Left ventricle myocardium inferior (tissue), 1 donor: ENCODE data around the gene HLA-DMA. TPM values are rescaled to one million over a fixed set of nuclear protein-coding genes. Genes with fewer than 3 reads are reported as not detected.
A peak's percentile ranks its signal among the peaks of the same experiment; 100 is the strongest.

Source experiments
- DNase-seq: peaks from one replicate; pipeline ENCODE4 v3.0.0-alpha.2; 2020
- H3K27ac ChIP-seq: fragments of 200-600 bp; replicated peaks from 2 replicates; pipeline ENCODE4 v1.8.0; 2021
- H3K27me3 ChIP-seq: fragments of 200-600 bp; 2 replicates; pipeline ENCODE4 v1.8.0; 2021; ENCODE audit warnings: low read depth
- H3K36me3 ChIP-seq: fragments of 200-600 bp; 2 replicates; pipeline ENCODE4 v1.8.0; 2021
- H3K4me1 ChIP-seq: fragments of 200-600 bp; 2 replicates; pipeline ENCODE4 v1.8.0; 2021
- H3K4me3 ChIP-seq: fragments of 200-600 bp; 2 replicates; pipeline ENCODE4 v1.8.0; 2021; ENCODE audit warnings: mild to moderate bottlenecking, moderate library complexity
- H3K9me3 ChIP-seq: fragments of 200-600 bp; replicated peaks from 2 replicates; pipeline ENCODE4 v1.8.0; 2021
- intact Hi-C: fragments of 100-400 bp; cut with micrococcal nuclease; formaldehyde crosslinking; loops from one replicate; pipeline ENCODE4 v1.11.0; 2022
- total RNA-seq: library from RNA; stranded (reverse); fragmentation: NEBNext Ultra II Directional; extraction: Animal tissue kit (Norgen Biotek cat#: 25700); gene quantifications from one replicate; pipeline ENCODE4 v1.2.1, GENCODE V29; 2021
- TF ChIP-seq, protein P1 (sequence below): fragments of 200-600 bp; IDR thresholded peaks from 2 replicates; pipeline ENCODE4 v1.8.0; 2021; ENCODE audit warnings: antibody characterized with exemption, mild to moderate bottlenecking, borderline replicate concordance
- donor health status: DM: no; HTN: yes; CAD: no; lungs with severe emphysema.

The HLA-DMA gene
- total RNA-seq, 1 donor from 2014 or later: 15.8 TPM

DNA sequence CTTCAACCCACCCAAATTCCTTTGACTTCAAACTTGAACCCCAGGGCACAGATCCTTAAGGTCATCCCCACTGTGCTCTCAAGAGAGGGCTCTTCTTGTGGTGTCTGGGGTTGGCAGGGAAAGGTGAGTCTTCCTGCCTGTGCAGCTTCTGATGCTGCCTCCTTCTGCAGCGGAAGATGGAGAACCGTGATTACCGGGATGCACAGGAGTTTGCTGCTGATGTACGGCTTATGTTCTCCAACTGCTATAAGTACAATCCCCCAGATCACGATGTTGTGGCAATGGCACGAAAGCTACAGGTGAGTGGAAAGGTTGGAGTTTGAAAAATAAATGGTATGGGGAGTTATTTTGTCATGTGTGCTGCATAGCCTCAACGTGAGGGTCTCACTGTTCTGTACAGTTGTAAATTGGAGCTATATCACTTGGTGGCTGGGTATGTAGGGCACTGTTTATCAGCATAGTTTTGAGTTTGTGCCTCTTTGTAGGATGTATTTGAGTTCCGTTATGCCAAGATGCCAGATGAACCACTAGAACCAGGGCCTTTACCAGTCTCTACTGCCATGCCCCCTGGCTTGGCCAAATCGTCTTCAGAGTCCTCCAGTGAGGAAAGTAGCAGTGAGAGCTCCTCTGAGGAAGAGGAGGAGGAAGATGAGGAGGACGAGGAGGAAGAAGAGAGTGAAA, 24.5 kb upstream of the HLA-DMA start:
- Histone ChIP-seq H3K4me3 (peak overlapping the region; percentile 22), H3K27me3 (no peaks in the 10 kb centered on the region), H3K9me3 (no peaks in the 10 kb centered on the region), H3K4me1 (peaks cover 96% of the 10 kb centered on the region), H3K27ac (no peak overlapping the region), H3K36me3 (peaks cover 97% of the 10 kb centered on the region)
- TF ChIP-seq, protein P1, sequence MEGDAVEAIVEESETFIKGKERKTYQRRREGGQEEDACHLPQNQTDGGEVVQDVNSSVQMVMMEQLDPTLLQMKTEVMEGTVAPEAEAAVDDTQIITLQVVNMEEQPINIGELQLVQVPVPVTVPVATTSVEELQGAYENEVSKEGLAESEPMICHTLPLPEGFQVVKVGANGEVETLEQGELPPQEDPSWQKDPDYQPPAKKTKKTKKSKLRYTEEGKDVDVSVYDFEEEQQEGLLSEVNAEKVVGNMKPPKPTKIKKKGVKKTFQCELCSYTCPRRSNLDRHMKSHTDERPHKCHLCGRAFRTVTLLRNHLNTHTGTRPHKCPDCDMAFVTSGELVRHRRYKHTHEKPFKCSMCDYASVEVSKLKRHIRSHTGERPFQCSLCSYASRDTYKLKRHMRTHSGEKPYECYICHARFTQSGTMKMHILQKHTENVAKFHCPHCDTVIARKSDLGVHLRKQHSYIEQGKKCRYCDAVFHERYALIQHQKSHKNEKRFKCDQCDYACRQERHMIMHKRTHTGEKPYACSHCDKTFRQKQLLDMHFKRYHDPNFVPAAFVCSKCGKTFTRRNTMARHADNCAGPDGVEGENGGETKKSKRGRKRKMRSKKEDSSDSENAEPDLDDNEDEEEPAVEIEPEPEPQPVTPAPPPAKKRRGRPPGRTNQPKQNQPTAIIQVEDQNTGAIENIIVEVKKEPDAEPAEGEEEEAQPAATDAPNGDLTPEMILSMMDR: no peak
- intact Hi-C loops: no loop called here
- DNase-seq: no peak

DNA sequence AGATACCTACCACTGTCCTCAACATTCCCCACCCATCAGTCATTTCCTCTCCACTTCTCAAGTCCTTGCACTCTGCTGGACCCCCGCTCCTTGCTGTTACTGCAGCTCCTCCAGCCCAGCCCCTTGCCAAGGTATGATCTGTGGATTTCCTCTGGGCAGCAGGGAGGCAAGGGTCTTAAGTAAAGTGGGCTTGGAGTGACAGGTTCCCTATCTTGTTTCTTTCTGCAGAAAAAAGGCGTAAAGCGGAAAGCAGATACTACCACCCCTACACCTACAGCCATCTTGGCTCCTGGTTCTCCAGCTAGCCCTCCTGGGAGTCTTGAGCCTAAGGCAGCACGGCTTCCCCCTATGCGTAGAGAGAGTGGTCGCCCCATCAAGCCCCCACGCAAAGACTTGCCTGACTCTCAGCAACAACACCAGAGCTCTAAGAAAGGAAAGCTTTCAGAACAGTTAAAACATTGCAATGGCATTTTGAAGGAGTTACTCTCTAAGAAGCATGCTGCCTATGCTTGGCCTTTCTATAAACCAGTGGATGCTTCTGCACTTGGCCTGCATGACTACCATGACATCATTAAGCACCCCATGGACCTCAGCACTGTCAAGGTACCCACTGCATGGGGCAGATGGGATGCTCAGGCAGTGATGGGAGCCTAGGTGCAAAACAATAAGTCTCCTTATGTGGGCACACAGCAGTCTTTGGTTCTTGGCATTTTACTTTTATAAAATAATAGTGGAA, 23.6 kb upstream of the HLA-DMA start:
- peaks cover 91% of the 10 kb centered on the region for H3K4me1 ChIP-seq
- intact Hi-C loops: no loop called here

DNA sequence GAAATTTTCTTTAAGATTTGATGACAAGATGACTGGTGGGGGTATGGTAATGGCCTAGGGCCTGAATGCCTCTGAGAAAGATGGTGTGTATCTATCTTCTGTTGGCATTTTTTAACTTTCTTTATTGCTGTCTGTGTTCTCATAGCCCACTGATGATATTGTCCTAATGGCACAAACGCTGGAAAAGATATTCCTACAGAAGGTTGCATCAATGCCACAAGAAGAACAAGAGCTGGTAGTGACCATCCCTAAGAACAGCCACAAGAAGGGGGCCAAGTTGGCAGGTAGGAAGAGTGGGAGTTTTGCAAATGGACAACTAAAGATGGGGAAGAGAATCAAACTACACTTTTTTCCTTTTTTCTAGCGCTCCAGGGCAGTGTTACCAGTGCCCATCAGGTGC, 23.0 kb upstream of the HLA-DMA start:
- no peaks in the 10 kb centered on the region for H3K27me3 ChIP-seq
- TF ChIP-seq, protein P1: no peak
- peak overlapping the region; percentile 15 for H3K27ac ChIP-seq
- H3K4me1 ChIP-seq: peaks cover 90% of the 10 kb centered on the region
- H3K4me3 ChIP-seq: peak overlapping the region; percentile 100
- no peak for DNase-seq
- no peaks in the 10 kb centered on the region for H3K9me3 ChIP-seq
- peaks cover 88% of the 10 kb centered on the region for H3K36me3 ChIP-seq
- intact Hi-C loops: no loop called here

More for the DNA sequence above, 23.6 kb upstream of the HLA-DMA start:
- TF ChIP-seq, protein P1: no peak
- no peak for DNase-seq
- Histone ChIP-seq H3K27ac (peak overlapping the region; percentile 15), H3K4me3 (peak overlapping the region; percentile 100), H3K36me3 (peaks cover 95% of the 10 kb centered on the region), H3K9me3 (no peaks in the 10 kb centered on the region), H3K27me3 (no peaks in the 10 kb centered on the region)

DNA sequence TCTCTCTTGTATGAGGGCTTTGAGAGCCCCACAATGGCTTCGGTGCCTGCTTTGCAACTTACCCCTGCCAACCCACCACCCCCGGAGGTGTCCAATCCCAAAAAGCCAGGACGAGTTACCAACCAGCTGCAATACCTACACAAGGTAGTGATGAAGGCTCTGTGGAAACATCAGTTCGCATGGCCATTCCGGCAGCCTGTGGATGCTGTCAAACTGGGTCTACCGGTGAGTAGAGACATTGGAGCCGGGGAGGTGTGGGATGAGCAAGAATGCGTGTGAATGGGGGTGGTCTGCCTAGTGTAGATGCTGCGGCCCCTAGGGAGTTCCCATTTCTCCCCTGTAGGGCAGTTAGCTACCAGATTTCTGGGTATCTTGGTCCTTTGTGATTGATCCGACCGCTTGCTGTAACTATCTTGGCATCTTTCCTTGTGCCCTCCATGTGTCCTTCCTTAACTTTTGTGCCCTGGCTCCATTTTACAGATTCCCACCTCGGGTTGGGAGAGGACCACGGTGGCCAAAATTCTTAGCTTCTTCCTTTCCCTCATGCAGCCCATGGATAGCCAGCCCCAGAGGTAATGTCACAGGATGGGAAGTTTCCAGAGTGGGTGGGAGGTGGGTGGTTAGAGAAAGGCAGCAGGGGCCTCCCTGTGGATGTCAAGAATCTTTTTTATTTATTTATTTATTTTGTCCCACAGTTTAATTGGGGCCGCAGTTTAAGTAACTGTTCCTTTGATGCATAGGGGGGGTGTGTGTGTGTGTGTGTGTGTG, 21.8 kb upstream of the HLA-DMA start:
- Histone ChIP-seq H3K36me3 (peaks cover 77% of the 10 kb centered on the region), H3K9me3 (no peaks in the 10 kb centered on the region), H3K27ac (peak overlapping the region; percentile 100), H3K4me1 (peaks cover 84% of the 10 kb centered on the region), H3K4me3 (peak overlapping the region; percentile 100), H3K27me3 (no peaks in the 10 kb centered on the region)
- no peak for DNase-seq
- TF ChIP-seq, protein P1: no peak
- intact Hi-C loops: no loop called here

DNA sequence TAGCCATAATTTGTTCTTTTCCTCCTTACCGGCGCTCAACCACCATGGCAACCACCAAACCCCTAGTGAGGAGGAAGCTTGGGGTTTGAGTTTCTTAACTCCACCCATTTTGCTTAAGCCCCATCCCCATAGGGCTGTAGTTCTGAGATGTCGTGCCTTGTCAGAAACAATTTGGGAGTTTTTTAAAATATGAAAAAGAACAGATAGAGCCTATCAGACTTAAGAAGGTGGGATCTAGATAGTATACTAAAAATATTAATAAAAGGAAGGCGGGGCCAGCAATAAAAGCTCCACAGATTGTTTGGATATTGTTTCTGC, 21.1 kb upstream of the HLA-DMA start:
- intact Hi-C loops: no loop called here
- Histone ChIP-seq H3K27me3 (no peaks in the 10 kb centered on the region), H3K36me3 (peaks cover 69% of the 10 kb centered on the region), H3K9me3 (no peaks in the 10 kb centered on the region), H3K27ac (peak overlapping the region; percentile 100), H3K4me3 (peak overlapping the region; percentile 100), H3K4me1 (peaks cover 86% of the 10 kb centered on the region)
- TF ChIP-seq, protein P1: no peak
- DNase-seq: no peak
